ENCODE results near the gene CCDC13. TPM values are rescaled to one million over a fixed set of nuclear protein-coding genes. Genes with fewer than 3 reads are reported as not detected.

The CCDC13 gene
- total RNA-seq, 1 donor from 2014 or later: 1.3 TPM

- Mint-ChIP-seq H3K27me3 (ENCODE audit: low read depth, unreplicated experiment) (peaks cover 2% of the 10 kb centered on the region), H3K27ac (ENCODE audit: unreplicated experiment) (no peak within 1 kb of the TSS), H3K36me3 (ENCODE audit: low read depth, unreplicated experiment) (no peaks in the 10 kb centered on the region), H3K4me1 (ENCODE audit: low read depth, unreplicated experiment) (peaks cover 5% of the 10 kb centered on the region), H3K4me3 (ENCODE audit: unreplicated experiment) (no peak within 1 kb of the TSS), H3K9me3 (ENCODE audit: unreplicated experiment) (no peaks in the 10 kb centered on the region)
- no peaks in the 10 kb centered on the region for H3K36me3 ChIP-seq (ENCODE audit: insufficient read depth, low read length)
- H4K20me1 ChIP-seq (ENCODE audit: insufficient read depth, low read length): no peaks in the 10 kb centered on the region
- H3K27me3 ChIP-seq (ENCODE audit: insufficient read depth, low read length): peaks cover 3% of the 10 kb centered on the region
- DNase-seq (ENCODE audit: low read depth) (no peak), FAIRE-seq (no peak)
- H3K9me3 ChIP-seq (ENCODE audit: insufficient read depth, low read depth, low read length): no peaks in the 10 kb centered on the region
- H2AFZ ChIP-seq (ENCODE audit: low read depth, low read length): no peak within 1 kb of the TSS
- peaks cover 6% of the 10 kb centered on the region for H3K4me1 ChIP-seq (ENCODE audit: insufficient read depth, low read length)
- H3K4me2 ChIP-seq (ENCODE audit: low read length): no peak within 1 kb of the TSS
- no peak for TF ChIP-seq EZH2 (IDR thresholded peaks at IDR 0.05; ENCODE audit: insufficient read depth, low read length)
- no peak within 1 kb of the TSS for H3K4me3 ChIP-seq (ENCODE audit: insufficient read depth, low read depth, low read length)
- H3K79me2 ChIP-seq (ENCODE audit: insufficient read depth, low read length): no peaks in the 10 kb centered on the region
- no peak within 1 kb of the TSS for H3K9ac ChIP-seq (ENCODE audit: low read length)
- H3K27ac ChIP-seq (ENCODE audit: low read depth, low read length): no peak within 1 kb of the TSS
Measured at GRCh38 chr3:42809202-42809601, 36.1 kb upstream of the CCDC13 start, which contains the start of gene ACKR2. TSS of gene ACKR2 (plus strand) at chr3:42809445. CDS start at chr3:42864503, 55,058 bp downstream.

GRCh38 chr3:42807929-42808328, 34.9 kb upstream of the CCDC13 start:
- H3K79me2 ChIP-seq (ENCODE audit: insufficient read depth, low read length): peaks cover 11% of the 10 kb centered on the region
- H3K4me2 ChIP-seq (ENCODE audit: low read length): no peak overlapping the region
- no peak for FAIRE-seq
- peaks cover 10% of the 10 kb centered on the region for H4K20me1 ChIP-seq (ENCODE audit: insufficient read depth, low read length)
- H3K36me3 ChIP-seq (ENCODE audit: insufficient read depth, low read length): no peaks in the 10 kb centered on the region
- no peak overlapping the region for H2AFZ ChIP-seq (ENCODE audit: low read depth, low read length)
- peaks cover 2% of the 10 kb centered on the region for H3K9me3 Mint-ChIP-seq (ENCODE audit: unreplicated experiment)
- peaks cover 2% of the 10 kb centered on the region for H3K27me3 Mint-ChIP-seq (ENCODE audit: low read depth, unreplicated experiment)
- no peak for DNase-seq (ENCODE audit: low read depth)
- H3K4me3 Mint-ChIP-seq (ENCODE audit: unreplicated experiment): no peak overlapping the region
- TF ChIP-seq EZH2 (IDR thresholded peaks at IDR 0.05; ENCODE audit: insufficient read depth, low read length): no peak
- no peak for TF ChIP-seq CTCF (IDR thresholded peaks at IDR 0.05; ENCODE audit: insufficient read depth, low read depth, low read length)
- H3K27ac ChIP-seq (ENCODE audit: low read depth, low read length): no peak overlapping the region
- H3K27me3 ChIP-seq (ENCODE audit: insufficient read depth, low read length): peaks cover 3% of the 10 kb centered on the region
- H3K4me1 Mint-ChIP-seq (ENCODE audit: low read depth, unreplicated experiment): peaks cover 8% of the 10 kb centered on the region
- H3K4me1 ChIP-seq (ENCODE audit: insufficient read depth, low read length): peaks cover 12% of the 10 kb centered on the region
- H3K27ac Mint-ChIP-seq (ENCODE audit: unreplicated experiment): no peak overlapping the region
- no peaks in the 10 kb centered on the region for H3K36me3 Mint-ChIP-seq (ENCODE audit: low read depth, unreplicated experiment)
- no peaks in the 10 kb centered on the region for H3K9me3 ChIP-seq (ENCODE audit: insufficient read depth, low read depth, low read length)
- no peak overlapping the region for H3K9ac ChIP-seq (ENCODE audit: low read length)
- no peak overlapping the region for H3K4me3 ChIP-seq (ENCODE audit: insufficient read depth, low read depth, low read length)

- H3K4me1 ChIP-seq (ENCODE audit: insufficient read depth, low read length): peaks cover 14% of the 10 kb centered on the region
- H4K20me1 ChIP-seq (ENCODE audit: insufficient read depth, low read length): peaks cover 25% of the 10 kb centered on the region
- peaks cover 2% of the 10 kb centered on the region for H3K9me3 Mint-ChIP-seq (ENCODE audit: unreplicated experiment)
- H3K9ac ChIP-seq (ENCODE audit: low read length): peak overlapping the region; percentile 96
- peaks cover 18% of the 10 kb centered on the region for H3K4me1 Mint-ChIP-seq (ENCODE audit: low read depth, unreplicated experiment)
- H3K36me3 ChIP-seq (ENCODE audit: insufficient read depth, low read length): no peaks in the 10 kb centered on the region
- TF ChIP-seq EZH2 (IDR thresholded peaks at IDR 0.05; ENCODE audit: insufficient read depth, low read length): no peak
- no peak for TF ChIP-seq CTCF (IDR thresholded peaks at IDR 0.05; ENCODE audit: insufficient read depth, low read depth, low read length)
- no peaks in the 10 kb centered on the region for H3K9me3 ChIP-seq (ENCODE audit: insufficient read depth, low read depth, low read length)
- H3K27me3 Mint-ChIP-seq (ENCODE audit: low read depth, unreplicated experiment): peaks cover 2% of the 10 kb centered on the region
- H3K4me3 ChIP-seq (ENCODE audit: insufficient read depth, low read depth, low read length): peak overlapping the region; percentile 93
- H2AFZ ChIP-seq (ENCODE audit: low read depth, low read length): peak overlapping the region; percentile 99
- no peaks in the 10 kb centered on the region for H3K36me3 Mint-ChIP-seq (ENCODE audit: low read depth, unreplicated experiment)
- H3K27me3 ChIP-seq (ENCODE audit: insufficient read depth, low read length): peaks cover 3% of the 10 kb centered on the region
- FAIRE-seq (no peak), DNase-seq (ENCODE audit: low read depth) (no peak)
- peak overlapping the region; percentile 94 for H3K4me2 ChIP-seq (ENCODE audit: low read length)
- peaks cover 37% of the 10 kb centered on the region for H3K79me2 ChIP-seq (ENCODE audit: insufficient read depth, low read length)
- peak overlapping the region; percentile 99 for H3K4me3 Mint-ChIP-seq (ENCODE audit: unreplicated experiment)
- peak overlapping the region; percentile 50 for H3K27ac Mint-ChIP-seq (ENCODE audit: unreplicated experiment)
- no peak overlapping the region for H3K27ac ChIP-seq (ENCODE audit: low read depth, low read length)
Measured at GRCh38 chr3:42805141-42805821, 32.2 kb upstream of the CCDC13 start.
